Measurements from ENCODE around the gene SNHG17. TPM values are rescaled to one million over a fixed set of nuclear protein-coding genes. Genes with fewer than 3 reads are reported as not detected.
A peak's percentile ranks its signal among the peaks of the same experiment; 100 is the strongest.

Gene SNHG17
- total and polyA plus RNA-seq, 9 of the 15 experiments (the other 6 are each of a cell fraction or from before 2014, with no cell fraction given) = 29.8 to 106 (median 57.7) TPM

- no peak for TF ChIP-seq ZNF586 (CRISPR knock-in tag; conservative IDR thresholded peaks at IDR 0.05)
- TF ChIP-seq ATF6 (CRISPR knock-in tag; IDR thresholded peaks at IDR 0.05) = no peak
- TF ChIP-seq E2F1 (CRISPR knock-in tag; IDR thresholded peaks at IDR 0.05) = no peak
- TF ChIP-seq CBFA2T2 (conservative IDR thresholded peaks at IDR 0.05) = peak; percentile 55
- TF ChIP-seq TOE1 (IDR thresholded peaks at IDR 0.05; ENCODE audit: borderline replicate concordance) = 0 out of 2 replicates have a peak, but pooled peaks have one; percentile 23
- no peak for TF ChIP-seq TOE1 (CRISPR knock-in tag; IDR thresholded peaks at IDR 0.05; ENCODE audit: borderline replicate concordance, low read depth)
- TF ChIP-seq ZBED1 (IDR thresholded peaks at IDR 0.05) = no peak
- TF ChIP-seq RNF219 (CRISPR knock-in tag; IDR thresholded peaks at IDR 0.05) = no peak
- TF ChIP-seq NFIC (IDR thresholded peaks at IDR 0.05) = no peak
- TF ChIP-seq ZFP30 (CRISPR knock-in tag; IDR thresholded peaks at IDR 0.05; ENCODE audit: borderline replicate concordance) = no peak
- no peak for TF ChIP-seq PYGO2 (tag; IDR thresholded peaks at IDR 0.05)
- TF ChIP-seq MTA2 (IDR thresholded peaks at IDR 0.05; ENCODE audit: low read depth) = no peak
- TF ChIP-seq MCM7 (IDR thresholded peaks at IDR 0.05) = no peak
- no peak for TF ChIP-seq ZBTB40 (IDR thresholded peaks at IDR 0.05)
- no peak for TF ChIP-seq ZBTB40 (CRISPR knock-in tag; IDR thresholded peaks at IDR 0.05)
Measured at GRCh38 chr20:38392356-38392755, 42.8 kb downstream of the SNHG17 start (continued).

All from K562 (cell line).